C1 segment of cervical spinal cord (tissue), 14 donors: ENCODE data around the gene USH1C.
A peak's percentile ranks its signal among the peaks of the same experiment; 100 is the strongest.

ENCODE experiments used
- DNase-seq, 14 donors: peaks; one replicate each; lab custom pipeline; 2025; lab: John Stamatoyannopoulos, UW

Gene USH1C

DNA sequence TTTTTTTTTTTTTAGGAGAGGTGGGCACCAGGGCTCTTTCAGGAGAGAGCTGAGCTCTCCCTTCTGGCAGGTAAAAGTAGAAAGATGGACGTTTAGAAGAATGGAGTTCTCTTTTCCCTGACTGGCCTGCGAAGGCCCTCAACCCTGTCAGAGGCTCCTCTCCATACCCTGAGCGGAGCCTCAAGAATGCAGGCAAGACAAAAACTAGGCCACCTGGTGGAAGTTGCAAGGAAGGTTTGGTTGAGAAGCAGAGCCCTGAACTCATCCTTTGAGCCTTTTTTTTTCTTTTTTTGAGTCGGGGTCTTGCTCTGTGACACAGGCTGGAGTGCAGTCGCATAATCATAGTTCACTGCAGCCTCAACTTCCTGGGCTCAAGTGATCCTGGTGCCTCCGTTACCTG, 4.2 kb upstream of the USH1C start:
- no peak for DNase-seq

DNA sequence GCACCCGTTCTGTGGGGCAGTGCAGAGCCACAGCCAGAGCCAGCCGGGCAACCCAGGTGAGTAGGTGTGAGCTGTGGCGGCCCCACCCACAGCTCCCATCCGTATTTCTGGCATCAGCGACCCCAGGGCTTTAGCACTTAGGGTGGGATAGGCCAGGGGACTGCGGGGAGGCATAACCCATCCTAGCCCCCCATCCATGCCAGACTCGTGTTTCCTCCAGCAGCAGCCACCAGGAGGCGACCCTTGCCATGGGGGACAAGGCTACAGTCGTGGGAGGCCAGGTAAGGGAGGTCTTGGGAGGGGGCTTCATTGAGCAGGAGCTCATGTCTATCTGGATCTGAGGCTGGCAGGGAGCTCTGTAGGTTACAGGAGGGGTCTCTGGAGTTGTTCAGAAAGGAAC, 3.7 kb upstream of the USH1C start:
- no peak for DNase-seq

DNA sequence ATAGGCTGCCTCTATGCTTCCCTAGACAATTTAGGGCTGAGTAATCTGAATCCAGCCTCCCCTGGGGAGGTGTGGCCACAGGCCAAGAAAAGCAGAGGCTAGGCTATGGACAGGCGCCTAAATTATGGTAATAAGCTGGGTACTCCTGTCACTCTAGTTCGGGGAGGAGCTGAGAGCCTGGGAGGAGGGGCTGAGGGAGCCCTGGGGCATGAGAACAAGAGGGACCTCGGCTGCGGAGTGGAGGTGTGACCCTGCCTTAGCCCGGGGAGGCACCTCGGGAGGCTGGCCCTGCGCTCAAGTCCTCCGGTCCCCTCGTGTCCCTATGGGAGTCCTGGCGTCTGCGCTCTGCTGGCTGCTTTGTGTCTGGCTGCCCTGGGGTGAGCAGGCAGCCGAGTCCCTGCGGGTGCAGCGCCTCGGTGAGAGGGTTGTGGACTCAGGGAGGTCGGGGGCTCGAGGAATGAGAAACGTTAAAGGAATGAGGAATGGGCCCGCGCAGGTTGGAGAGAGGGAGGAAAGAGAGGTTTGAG, 2.9 kb upstream of the USH1C start, which contains the start of gene OTOG:
OTOG (plus strand) TSS at position 209 of the 527 bp plus-strand sequence; CDS start at position 323, 114 bp downstream.
- DNase-seq = no peak

DNA sequence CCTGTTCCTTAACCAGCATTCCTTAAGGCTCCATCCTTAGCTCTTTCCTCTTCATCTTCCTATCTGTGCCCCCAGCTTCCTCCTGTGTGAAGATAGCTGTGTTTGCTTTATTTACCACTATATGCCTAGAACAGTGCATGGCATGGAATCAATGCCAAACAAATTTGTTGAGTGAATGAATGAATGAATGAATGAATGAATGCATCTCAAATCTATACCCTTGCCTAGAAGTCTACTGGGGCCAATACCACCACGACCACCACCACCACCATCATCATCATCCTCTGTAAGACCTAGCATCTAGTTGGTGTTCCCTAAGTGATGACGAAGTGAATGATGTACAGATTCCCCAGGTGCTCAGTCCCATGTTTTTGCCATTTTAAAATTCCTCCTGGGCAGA, 2.0 kb upstream of the USH1C start:
- no peak for DNase-seq

DNA sequence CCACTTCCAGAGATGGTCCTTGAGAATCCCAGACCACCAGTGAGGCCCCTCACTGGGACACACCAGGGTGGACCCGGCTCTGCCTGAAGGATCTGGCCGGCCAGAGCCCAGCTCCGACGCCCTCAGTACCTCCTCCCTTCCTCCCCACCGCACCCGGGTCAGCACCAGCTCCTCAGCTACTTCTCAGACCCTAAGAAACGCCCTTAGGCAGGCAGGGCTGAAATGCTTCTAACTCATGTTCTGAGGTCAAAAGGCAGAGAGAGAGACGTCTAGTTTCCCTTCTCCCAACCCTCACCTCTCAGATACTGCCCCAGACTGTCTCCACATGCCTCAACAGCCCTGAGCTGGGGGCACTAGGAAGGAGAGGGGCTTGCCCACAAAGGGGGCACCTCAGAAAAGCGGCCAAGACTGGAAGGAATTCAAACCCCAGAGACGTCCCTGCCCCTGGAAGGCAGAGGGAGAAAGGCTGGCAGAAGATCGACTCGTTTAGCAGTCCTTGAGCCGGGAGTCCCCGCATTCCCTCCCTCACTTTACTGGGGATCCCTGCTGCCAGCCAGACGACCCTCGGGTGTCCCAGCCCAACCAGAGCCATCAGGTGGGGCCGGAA, 539 bp downstream of the USH1C start:
- DNase-seq = no peak

DNA sequence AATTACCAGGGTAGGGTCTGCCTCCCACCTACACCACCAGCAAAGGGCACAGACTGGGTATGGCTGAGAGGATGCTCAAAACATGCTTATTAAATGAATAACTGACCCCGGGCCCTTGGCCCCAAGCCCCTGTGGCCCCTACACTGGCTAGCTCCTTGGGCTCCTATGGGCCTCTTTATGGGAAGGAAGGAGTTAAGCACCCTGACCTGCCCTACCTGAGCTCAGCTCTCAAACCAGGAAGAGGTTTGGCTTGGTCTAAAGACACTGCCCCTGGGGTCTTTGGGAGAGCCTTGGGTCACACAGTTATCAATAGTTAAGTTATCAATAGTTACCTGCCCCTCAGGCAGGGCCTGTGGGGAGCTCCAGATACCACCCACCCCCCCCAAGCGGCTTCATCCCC, 1.2 kb downstream of the USH1C start:
- DNase-seq = no peak

DNA sequence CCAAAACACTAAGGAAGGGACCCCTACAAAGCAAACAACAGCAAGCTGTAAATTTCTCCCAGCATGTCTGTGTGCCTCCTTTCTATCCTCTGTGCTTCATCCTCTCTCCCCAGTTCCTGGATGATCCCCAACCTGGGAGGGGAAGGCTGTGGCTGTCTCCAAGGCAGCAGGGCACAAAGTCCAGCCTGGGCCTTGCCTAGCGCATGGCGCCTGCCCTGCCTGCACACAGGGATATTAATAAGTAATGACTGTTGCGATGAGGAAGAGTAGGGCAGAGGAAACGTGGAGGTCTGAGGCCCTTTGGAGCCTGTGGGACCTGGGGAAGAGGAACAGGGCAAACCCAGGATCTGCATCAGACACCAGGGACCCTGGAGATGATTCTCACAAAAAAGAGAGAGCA, 2.0 kb downstream of the USH1C start:
- no peak for DNase-seq

DNA sequence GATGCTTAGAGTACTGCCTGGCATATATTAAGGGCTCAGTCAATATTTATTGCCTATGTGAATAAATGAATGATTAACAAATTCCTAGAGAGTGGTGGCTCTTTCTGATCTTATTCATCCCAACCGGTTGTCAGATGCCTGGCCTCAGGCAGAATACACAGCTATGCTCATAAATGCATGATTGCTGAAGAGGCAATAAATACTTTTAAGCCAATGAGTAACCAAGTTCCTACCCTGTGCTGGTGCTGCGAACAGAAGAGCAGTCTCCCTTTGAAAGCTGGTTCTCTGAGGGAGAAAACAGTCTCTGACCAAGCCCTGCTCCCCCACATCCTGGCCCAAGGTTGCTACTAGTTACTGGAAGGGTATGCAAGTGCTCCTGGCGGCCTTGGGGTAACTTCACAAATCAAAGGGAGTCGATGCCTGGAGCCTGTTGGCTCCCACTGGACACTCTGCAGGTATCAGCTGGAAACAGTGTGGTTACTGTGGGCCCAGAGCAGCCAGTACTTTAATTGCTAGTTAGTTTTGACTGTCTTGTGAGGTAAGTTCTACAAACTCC, 2.8 kb downstream of the USH1C start:
- DNase-seq = no peak

DNA sequence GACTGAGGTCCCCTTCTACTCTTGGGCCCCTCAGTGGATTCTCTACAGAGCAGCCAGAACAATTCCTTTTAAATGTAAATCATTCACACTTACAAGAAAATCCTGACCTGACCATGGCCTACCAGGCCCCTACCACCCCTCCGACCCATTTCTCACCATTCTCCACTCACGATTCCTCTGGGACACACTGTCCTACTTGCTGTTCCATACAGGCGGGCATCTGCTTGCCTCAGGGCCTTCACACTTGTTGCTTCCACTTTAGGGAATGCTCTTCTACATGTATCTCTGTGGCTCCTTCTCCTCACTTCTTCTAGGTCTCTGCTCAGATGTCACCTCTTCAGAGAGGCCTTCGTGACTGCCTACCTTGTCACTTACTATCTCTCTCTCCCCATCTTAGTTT, 3.4 kb downstream of the USH1C start:
- DNase-seq = no peak

DNA sequence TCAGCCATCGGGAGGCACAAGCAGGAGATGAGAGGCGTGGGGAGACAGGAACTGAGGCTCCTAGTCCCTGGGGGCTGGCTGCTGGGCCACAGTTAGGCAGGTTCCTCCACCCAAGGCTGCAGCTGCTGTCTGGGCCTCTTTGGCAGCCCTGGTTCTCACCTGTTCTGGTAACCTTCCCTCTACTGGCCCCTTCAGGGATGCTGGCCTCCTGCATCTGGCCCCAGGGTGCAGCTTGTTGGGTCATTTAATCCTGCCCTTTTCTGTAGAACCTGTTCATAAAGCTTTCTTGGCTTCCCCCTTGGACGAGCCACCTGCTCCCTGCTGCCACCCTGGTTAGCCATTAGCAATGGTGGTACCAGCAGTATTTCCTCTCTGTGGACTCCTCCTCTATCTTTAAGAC, 5.5 kb downstream of the USH1C start:
- DNase-seq = no peak

DNA sequence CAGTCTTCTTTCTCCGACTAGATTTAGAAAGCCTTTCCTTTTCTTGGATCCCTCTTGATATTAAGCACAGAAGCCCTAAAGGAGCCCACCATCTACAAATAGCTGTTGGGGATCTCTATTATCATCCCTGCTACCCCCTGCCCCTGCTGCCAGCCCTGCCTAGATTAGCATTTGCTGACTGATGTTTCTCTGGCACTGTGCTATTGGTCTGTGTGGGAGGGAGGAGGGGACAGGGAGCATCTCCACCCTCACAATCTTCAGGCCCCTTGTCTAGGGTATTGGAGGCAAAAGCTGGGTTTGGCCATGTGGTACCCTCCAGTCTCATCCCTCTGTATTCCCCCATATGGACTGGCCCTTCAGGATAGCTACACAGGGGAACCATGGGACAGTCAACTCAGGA, 6.2 kb downstream of the USH1C start:
- DNase-seq = no peak

DNA sequence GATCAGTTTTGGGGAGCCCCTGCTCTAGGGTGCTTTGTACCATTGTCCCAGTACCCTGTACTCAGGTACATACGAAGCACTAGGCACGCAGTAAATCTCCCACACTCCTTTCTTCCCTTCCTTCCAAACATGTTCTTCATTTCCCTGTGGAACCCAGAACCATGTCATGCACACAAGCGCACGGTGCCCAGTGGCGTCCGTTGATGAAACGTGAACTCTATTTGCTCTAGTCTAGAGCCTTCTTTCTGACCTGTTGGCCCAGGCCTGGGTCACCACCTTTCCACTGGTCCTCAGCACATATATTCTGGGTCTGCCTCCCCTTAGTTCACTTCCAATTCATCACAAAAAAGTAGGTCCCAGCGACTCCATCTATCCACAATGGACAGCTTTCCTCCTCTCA, 7.0 kb downstream of the USH1C start:
- no peak for DNase-seq

DNA sequence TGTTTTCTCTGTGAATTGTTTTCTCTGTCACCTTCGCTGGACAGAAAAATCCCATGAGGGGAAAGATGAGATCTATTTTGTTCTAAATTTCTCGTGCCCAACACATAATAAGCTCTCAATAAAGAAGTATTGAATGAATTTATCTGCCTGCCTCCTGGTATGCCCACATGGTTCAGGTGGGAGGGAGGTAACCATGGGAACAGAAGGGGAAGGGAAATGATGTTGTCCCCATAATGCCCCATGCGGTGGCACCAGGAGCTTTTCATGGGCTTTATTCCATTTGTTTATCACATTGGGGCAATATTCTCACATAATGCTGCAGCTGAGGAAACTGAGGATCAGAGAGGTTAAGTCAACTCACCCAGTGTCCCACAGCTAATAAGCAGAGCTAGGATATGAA, 8.7 kb downstream of the USH1C start:
- no peak for DNase-seq

DNA sequence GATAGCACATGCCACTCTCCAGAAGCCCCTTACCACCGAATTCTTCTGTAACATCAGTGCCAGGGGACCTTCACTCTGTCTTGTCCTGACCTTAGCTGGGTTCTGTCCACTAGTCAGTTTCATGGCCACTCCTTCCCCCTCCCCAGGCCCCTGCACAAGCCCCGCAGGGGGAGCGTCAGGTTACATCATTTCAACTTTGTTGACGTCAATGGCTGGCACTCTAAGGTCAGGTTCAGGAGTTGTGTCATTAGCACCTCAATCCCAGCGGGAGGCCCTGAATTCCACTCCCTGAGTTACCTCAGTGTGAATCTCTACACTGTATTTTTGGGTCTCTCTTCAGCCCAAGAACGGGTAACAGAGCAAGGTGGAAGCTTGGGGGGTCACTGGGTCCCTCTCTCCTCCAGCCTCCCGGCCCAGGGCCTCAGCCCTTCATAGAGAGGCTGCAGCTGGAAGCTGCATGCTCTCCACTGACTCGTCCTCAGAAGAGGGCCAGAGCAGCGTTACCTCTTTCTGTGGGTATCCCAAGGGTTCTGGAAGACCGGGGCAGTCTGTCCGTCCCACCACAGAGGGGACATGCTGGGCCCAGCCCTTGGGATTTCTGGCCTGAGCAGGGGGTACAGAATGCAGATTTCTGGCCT, 10.3 kb downstream of the USH1C start:
- no peak for DNase-seq

DNA sequence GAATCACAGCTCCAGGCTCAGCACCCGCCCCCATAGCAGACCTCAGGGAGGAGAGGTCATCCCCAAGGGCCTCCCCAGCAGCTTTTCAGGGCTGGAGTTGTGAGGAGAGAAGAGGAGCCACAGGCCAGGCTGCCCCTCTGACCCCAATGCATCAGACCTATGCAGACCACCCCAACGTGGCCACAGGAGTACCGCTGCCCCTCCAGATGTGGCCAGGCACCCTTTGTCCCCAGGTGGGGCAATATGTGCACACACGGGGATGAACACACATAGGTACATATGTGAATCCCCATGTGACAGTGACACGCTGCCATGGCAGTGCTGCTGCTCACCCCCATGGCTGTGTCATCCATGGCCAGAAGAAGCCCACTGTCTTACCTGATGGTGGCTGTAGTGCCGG, 10.9 kb downstream of the USH1C start:
- no peak for DNase-seq

DNA sequence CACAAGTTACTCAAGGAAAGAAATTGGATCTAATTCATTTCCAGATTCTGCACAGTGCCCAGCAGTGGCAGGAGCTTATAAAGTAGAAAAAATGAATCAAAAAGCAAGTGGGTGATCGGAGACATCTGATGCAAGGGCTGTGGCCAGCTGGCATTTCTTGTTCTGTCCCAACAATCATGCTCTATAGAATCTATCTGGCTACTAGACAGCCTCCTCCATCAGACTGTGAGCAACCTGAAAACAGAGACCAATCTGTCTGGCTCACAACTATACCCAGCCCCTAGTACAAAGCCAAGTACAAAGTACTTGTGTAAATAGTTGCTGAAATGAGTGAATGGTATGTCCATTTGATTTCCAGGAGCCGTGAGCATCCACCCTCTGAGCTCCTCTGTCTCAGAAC, 11.4 kb downstream of the USH1C start:
- no peak for DNase-seq

DNA sequence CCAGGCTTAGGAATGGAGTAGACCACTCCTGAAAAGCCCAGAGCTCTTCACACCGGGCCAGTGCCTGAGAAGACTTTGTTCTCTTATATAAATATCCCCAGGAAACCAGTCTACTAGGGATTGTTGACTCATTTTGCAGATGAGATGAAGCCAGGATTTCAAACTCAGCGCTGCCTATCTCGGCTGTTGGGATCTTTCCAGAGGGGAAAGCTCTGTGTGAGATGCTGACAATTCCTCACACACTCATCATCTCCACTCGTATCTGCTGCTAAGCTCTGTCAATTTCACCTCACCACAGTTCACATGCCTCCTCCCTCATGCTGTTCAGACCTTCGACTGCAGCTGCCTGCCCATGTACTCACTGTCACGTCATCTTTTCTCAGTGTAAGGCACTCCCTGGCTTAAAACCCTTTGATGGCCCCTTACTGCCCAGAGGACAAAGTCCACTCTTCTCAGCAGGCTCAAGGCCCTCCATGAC, 12.5 kb downstream of the USH1C start:
- no peak for DNase-seq

DNA sequence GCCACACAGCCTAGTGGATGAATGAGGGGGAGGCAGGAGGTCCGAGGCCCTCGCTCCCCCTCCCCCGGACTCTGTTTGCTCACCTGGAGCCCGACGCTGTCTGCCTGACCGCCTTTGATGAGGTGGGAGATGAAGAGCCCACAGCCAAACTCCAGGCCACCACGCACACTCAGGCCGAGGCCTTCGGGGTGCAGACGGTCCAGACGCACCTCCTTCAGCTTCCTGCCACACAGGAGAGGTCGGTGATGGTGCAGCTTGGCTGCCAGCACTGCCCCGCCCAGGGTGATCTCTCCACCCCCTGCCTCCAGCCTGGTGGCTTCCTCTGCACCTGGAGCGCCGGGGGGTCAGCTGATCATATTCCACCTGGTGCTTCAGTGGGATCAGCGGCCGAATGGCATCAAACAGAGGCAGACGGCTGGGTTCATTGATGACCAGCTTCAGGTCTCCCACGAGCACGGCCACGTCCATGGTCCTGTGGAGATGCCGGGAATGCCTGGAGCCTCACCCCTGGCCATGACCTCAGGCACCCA, 13.1 kb downstream of the USH1C start:
- DNase-seq = no peak

DNA sequence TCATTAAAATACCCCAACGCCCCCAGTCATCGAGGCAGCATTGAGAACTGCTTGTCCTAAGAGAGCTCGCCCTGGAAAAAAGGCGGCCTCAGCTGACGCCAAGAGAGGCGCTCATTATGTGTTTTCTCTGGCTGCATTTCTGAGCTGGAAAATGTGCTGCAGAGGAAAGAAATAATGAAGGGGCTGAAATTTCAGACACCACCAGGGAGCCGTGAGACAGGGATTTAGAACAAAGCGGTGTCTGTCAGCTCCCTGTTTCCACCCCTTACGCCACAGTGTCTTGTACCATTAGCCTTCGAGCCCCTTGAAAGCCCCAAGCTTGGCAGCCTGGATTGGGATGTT, 14.4 kb downstream of the USH1C start:
- DNase-seq = peak in 8 of 14 donors; percentile 8 to 52 (median 29)

DNA sequence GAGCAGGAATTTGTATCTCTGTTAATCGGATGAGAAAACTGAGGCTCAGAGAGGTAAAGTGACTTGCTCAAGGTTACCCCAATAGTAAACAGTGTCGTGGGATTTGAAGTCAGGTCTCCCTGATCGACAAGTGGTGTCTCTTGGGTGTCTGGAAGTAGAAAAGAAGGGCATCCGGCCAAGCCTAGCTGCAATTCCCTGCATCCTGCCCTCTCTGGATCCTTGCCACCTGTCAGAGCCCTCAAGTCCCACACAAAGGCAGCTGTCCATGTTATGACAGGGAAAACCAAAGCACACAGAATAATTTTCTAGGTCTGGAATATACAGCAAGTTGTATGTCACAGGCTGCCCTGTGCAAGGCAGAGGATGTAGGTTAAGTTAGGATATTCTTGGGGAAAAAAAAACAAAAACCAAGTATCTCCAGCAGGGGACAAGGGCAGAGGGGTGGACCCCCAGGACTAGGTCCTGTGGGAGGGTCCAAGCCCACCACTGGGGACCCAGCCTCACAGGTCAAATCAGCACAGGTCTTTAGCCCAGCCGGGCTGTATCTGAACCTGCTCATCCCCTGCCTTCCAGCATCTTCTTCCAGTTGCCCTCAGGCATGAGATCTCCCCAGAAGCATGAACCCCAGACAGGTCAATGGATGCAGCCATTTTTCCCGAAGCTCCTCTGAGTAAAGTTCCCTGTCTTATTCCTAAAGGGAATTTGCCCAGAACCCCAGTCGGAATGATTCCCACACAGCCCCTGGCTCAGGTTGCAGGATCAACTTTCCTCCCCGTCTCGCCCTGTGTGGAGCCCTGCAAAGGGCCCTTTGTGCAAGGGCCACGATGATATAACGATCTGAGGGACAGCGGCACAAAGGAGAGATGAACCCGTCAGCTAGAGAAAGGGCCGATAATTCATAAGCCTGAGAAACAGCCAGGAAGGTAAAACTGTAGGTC, 15.0 kb downstream of the USH1C start:
- peak in 2 of 14 donors; percentile 23 to 43 for DNase-seq

DNA sequence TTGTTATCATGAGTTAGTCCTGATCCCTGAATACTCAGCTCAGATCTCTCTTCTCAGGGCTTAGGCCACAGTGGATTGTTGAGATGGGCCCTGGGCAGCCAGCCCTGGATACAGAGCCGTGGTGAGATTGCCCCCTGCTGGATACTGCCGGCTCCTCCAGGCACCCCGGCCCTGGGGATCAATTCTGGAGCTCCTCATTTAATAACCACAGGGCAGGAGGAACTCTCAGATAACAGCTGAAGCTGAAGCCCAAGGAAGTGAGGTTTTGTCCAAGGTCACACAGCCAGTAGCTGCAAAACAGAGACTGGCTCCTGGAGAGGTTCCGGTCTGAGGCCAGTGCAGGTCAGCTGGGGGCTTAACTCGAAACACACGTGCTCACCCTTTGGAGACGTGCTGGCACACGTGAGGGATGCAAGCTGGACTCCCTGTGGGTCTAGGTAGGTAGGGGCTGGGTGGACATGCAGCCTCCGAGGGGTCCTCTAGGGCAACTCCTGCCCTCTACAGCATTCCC, 16.0 kb downstream of the USH1C start:
- DNase-seq = peak in 12 of 14 donors; percentile 20 to 69 (median 51)

DNA sequence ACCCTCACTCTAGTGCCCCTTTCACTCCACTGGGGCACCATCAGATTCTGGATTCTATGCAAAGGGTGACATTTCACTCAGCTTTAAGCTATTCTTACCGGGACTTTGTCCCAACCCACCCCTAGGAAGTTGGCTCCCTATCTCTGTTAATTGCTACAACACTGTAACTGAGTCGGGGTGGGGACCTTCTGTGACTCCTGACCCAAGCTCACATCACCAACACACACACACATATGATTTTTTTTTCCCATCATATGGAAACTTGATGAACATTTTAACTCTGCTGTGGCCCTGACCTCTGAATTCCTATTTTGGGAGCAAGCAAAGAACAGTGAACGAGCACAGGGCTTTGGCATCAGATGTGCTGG, 16.6 kb downstream of the USH1C start:
- no peak for DNase-seq
